HCT116 (cell line): ENCODE results near the gene TCFL5. TPM values are rescaled to one million over a fixed set of nuclear protein-coding genes. Genes with fewer than 3 reads are reported as not detected.

Experiments used
- ATAC-seq: fragments of 200-7000 bp; cut with Tn5 transposase; 2 replicates; pipeline ENCODE4 v1.9.1; 2020; ENCODE audit warnings: mild to moderate bottlenecking, moderate library complexity
- BruUV-seq: library from RNA; stranded (reverse); fragments of 400-500 nt; replicated peaks from 2 replicates; lab custom pipeline; 2021; lab: Mats Ljungman, UMichigan
- CTCF ChIA-PET: fragments of 300-600 bp; sonication (Branson Sonifier 250); formaldehyde crosslinking; loops from one replicate; lab custom pipeline; 2021; ENCODE audit warnings: antibody characterized with exemption; lab: Charles Lee
- POLR2A ChIA-PET: fragments of 300-600, 350-600 bp; sonication (Branson Sonifier 250); formaldehyde crosslinking; loops from one replicate; lab custom pipeline; 2021; ENCODE audit warnings: antibody characterized with exemption; lab: Charles Lee
- RAD21 ChIA-PET, 2 experiments: fragments of 300-600 bp; sonication (Branson Sonifier 250); formaldehyde crosslinking; loops; one replicate each; lab custom pipeline; 2023; ENCODE audit warnings: low total read pairs in 2 of 2; ENCODE audit not compliant: uncharacterized antibody in 2 of 2, unreplicated experiment in 2 of 2, low non-redundant PET in 1 of 2; lab: Charles Lee
- DNase-seq: peaks from one replicate; pipeline ENCODE4 v3.0.0-alpha.2; 2010; ENCODE audit warnings: low read depth, low spot score
- H2AFZ ChIP-seq: fragments of 200-600 bp; shearing (Covaris generic), sonication (generic); 2 replicates; pipeline ENCODE4 v1.6.1; 2017; ENCODE audit warnings: low read depth, mixed run types, mixed read lengths, antibody characterized with exemption, low read length; ENCODE audit not compliant: poor library complexity, severe bottlenecking
- H3K27ac ChIP-seq: 2 replicates; pipeline ENCODE4 v1.5.1; 2012; ENCODE audit warnings: low read depth, low read length
- H3K27me3 ChIP-seq: fragments of 200-600 bp; sonication (generic); 2 replicates; pipeline ENCODE4 v1.6.1; 2016; ENCODE audit warnings: mixed run types, low read length, mixed read lengths; ENCODE audit not compliant: insufficient read depth
- H3K36me3 ChIP-seq, 2 experiments: fragments of 200-500 bp in 1 of 2; fragments of 200-600 bp in 1 of 2; sonication (Bioruptor generic) in 1 of 2; sonication (generic) in 1 of 2; 2 replicates each; pipeline versions ENCODE4 v1.5.1 to v1.6.1; 2014 to 2016; ENCODE audit warnings: low read length in 2 of 2, inconsistent platforms in 1 of 2, mixed read lengths in 1 of 2, mixed run types in 1 of 2; ENCODE audit not compliant: insufficient read depth in 2 of 2, control insufficient read depth in 1 of 2
- H3K4me1 ChIP-seq, 2 experiments: fragments of 200-600 bp in 1 of 2; sonication (generic) in 1 of 2; 2 replicates each; pipeline versions ENCODE4 v1.5.1 to v1.6.1; 2012 to 2017; ENCODE audit warnings: low read length in 2 of 2, inconsistent platforms in 1 of 2, mild to moderate bottlenecking in 1 of 2, mixed read lengths in 1 of 2, mixed run types in 1 of 2, moderate library complexity in 1 of 2; ENCODE audit not compliant: insufficient read depth in 2 of 2, control insufficient read depth in 1 of 2
- H3K4me2 ChIP-seq: fragments of 200-600 bp; sonication (generic); 2 replicates; pipeline ENCODE4 v1.6.1; 2017; ENCODE audit warnings: mixed run types, low read length, mixed read lengths
- H3K4me3 ChIP-seq, 2 experiments: fragments of 200-600 bp in 1 of 2; sonication (generic) in 1 of 2; replicated peaks in 1 of 2; 2 replicates each; pipeline ENCODE4 v1.5.1; 2011 to 2016; ENCODE audit warnings: low read length in 2 of 2, control low read depth in 1 of 2, low read depth in 1 of 2, mild to moderate bottlenecking in 1 of 2, mixed read lengths in 1 of 2, mixed run types in 1 of 2
- H3K79me2 ChIP-seq: fragments of 200-600 bp; sonication (generic); 2 replicates; pipeline ENCODE4 v1.6.1; 2017; ENCODE audit warnings: mild to moderate bottlenecking, mixed run types, low read length, moderate library complexity, mixed read lengths; ENCODE audit not compliant: insufficient read depth
- H3K9ac ChIP-seq: fragments of 200-600 bp; sonication (generic); 2 replicates; pipeline ENCODE4 v1.6.1; 2016; ENCODE audit warnings: low read length, mixed read lengths
- H3K9me2 ChIP-seq: fragments of 200-600 bp; sonication (generic), shearing (Covaris generic); 2 replicates; pipeline ENCODE4 v1.6.1; 2017; ENCODE audit warnings: mixed run types, mild to moderate bottlenecking, moderate library complexity; ENCODE audit not compliant: insufficient read depth
- H3K9me3 ChIP-seq, 2 experiments: fragments of 200-500 bp in 1 of 2; fragments of 200-600 bp in 1 of 2; sonication (Bioruptor generic) in 1 of 2; sonication (generic) in 1 of 2; 2 replicates each; pipeline ENCODE4 v1.6.1; 2014 to 2017; ENCODE audit warnings: low read length in 2 of 2, mixed read lengths in 2 of 2, inconsistent platforms in 1 of 2, low read depth in 1 of 2, mild to moderate bottlenecking in 1 of 2, mixed run types in 1 of 2, moderate library complexity in 1 of 2; ENCODE audit not compliant: control insufficient read depth in 1 of 2, insufficient read depth in 1 of 2
- H4K20me1 ChIP-seq: fragments of 200-600 bp; sonication (generic), shearing (Covaris generic); 2 replicates; pipeline ENCODE4 v1.6.1; 2017; ENCODE audit warnings: mixed run types, mild to moderate bottlenecking, moderate library complexity; ENCODE audit not compliant: insufficient read depth
- CBX3 ChIP-seq: IDR thresholded peaks from 2 replicates; pipeline ENCODE4 v1.6.1; 2012; ENCODE audit warnings: low read depth
- CEBPB ChIP-seq: IDR thresholded peaks from 2 replicates; pipeline ENCODE4 v1.6.1; 2012; ENCODE audit warnings: low read depth
- JUND ChIP-seq: IDR thresholded peaks from 2 replicates; pipeline ENCODE4 v1.6.1; 2012
- POLR2A ChIP-seq: IDR thresholded peaks from 2 replicates; pipeline ENCODE4 v1.7.0; 2011; ENCODE audit warnings: borderline replicate concordance; ENCODE audit not compliant: insufficient read depth, insufficient read length; ENCODE audit errors: extremely low read depth
- POLR2AphosphoS5 ChIP-seq: IDR thresholded peaks from 2 replicates; pipeline ENCODE4 v1.6.1; 2011; ENCODE audit warnings: mild to moderate bottlenecking, low read depth, low read length, moderate library complexity
- ZBTB33 ChIP-seq: IDR thresholded peaks from 2 replicates; pipeline ENCODE4 v1.6.1; 2011; ENCODE audit warnings: mild to moderate bottlenecking, low read length, moderate library complexity; ENCODE audit not compliant: insufficient replicate concordance; ENCODE audit errors: extremely low read depth
- intact Hi-C: fragments of 100-400 bp; cut with micrococcal nuclease; formaldehyde crosslinking; loops from 2 replicates; pipeline ENCODE4 v1.10.0; 2022
- total RNA-seq: library from RNA; stranded (reverse); gene quantifications from one replicate; pipeline ENCODE4 v1.2.1, GENCODE V29; 2021; ENCODE audit not compliant: unreplicated experiment

The TCFL5 gene
- total RNA-seq, 1 experiment from 2014 or later: 20.4 TPM

- RAD21 ChIA-PET: no interaction called here
- TF ChIP-seq POLR2A (no peak), POLR2AphosphoS5 (peak; percentile 29)
- TF ChIP-seq, all 23 proteins: peak for 1
- POLR2A ChIA-PET: interaction anchor here (0.9 to 1.3 kb wide), 2 partner anchors 11 to 60 kb away, joined by 3 read pairs; partner anchors contain the start of gene OGFR
- Histone ChIP-seq H4K20me1 (no peaks in the 10 kb centered on the region), H3K4me3 (peak overlapping the region in 1 of 2 experiments; percentile 33; a peak in 2 of 4 replicates), H3K4me1 (peaks cover 46 to 56% of the 10 kb centered on the region in 2 experiments), H3K9me2 (no peaks in the 10 kb centered on the region), H3K79me2 (peaks cover 4% of the 10 kb centered on the region; the same call in 1 of the 2 replicates), H2AFZ (no peak overlapping the region), H3K36me3 (peaks cover 9 to 11% of the 10 kb centered on the region in 2 experiments; a peak in 3 of 4 replicates), H3K27ac (peak overlapping the region; percentile 64), H3K27me3 (no peaks in the 10 kb centered on the region), H3K9ac (peak overlapping the region; percentile 56), H3K9me3 (no peaks in the 10 kb centered on the region), H3K4me2 (peak overlapping the region; percentile 72)
- BruUV-seq: no TSS peak
- peak; percentile 78 for ATAC-seq
- intact Hi-C loops: no loop called here
- CTCF ChIA-PET: interaction anchor here (1.1 to 1.7 kb wide), 3 partner anchors 7 to 60 kb away, joined by 3 to 5 read pairs (median 3); no protein-coding TSS in a partner anchor
- no peak for DNase-seq
Measured at GRCh38 chr20:62815066-62815991, 46.3 kb downstream of the TCFL5 start.

- Histone ChIP-seq H3K9ac (peak overlapping the region; percentile 56), H3K79me2 (peaks cover 11% of the 10 kb centered on the region; the same call in 1 of the 2 replicates), H3K4me1 (peaks cover 39 to 50% of the 10 kb centered on the region in 2 experiments), H3K27me3 (no peaks in the 10 kb centered on the region), H4K20me1 (no peaks in the 10 kb centered on the region), H3K9me3 (no peaks in the 10 kb centered on the region), H2AFZ (no peak overlapping the region), H3K4me2 (peak overlapping the region; percentile 72), H3K9me2 (no peaks in the 10 kb centered on the region), H3K36me3 (peaks cover 13 to 18% of the 10 kb centered on the region in 2 experiments; a peak in 3 of 4 replicates), H3K4me3 (no peak overlapping the region), H3K27ac (peak overlapping the region; percentile 64)
- no TSS peak for BruUV-seq
- ChIA-PET POLR2A (no interaction called here), CTCF (interaction anchor here (1.1 to 1.7 kb wide), 2 partner anchors 8 to 9 kb away, joined by 3 to 5 read pairs; no protein-coding TSS in a partner anchor), RAD21 (no interaction called here)
- TF ChIP-seq CEBPB (no peak), JUND (no peak), ZBTB33 (no peak), CBX3 (no peak)
- DNase-seq: no peak
- intact Hi-C loops: no loop called here
- peak; percentile 1; the same call in 1 of the 2 replicates for ATAC-seq
Measured at GRCh38 chr20:62814709-62815065, 46.9 kb downstream of the TCFL5 start.
